ENCODE data around the gene GJC3. TPM values are rescaled to one million over a fixed set of nuclear protein-coding genes. Genes with fewer than 3 reads are reported as not detected.
"Not testable (repeated sequence)": the region's sequence is repeated elsewhere in the genome, so short reads cannot be mapped to it uniquely, and the experiment has no call there.

GJC3 gene
- not detected for polyA plus RNA-seq (2013, experiment 1 of 2; ENCODE audit: insufficient read length)
- polyA plus RNA-seq (2013, experiment 2 of 2; ENCODE audit: insufficient read length): not detected

GRCh38 chr7:99928994-99929729 lies at the start of gene GJC3:
Gene GJC3, minus strand, starts transcription at chr7:99929620. Its CDS starts 0 bp downstream, at chr7:99929620.
- DNase-seq: peak; percentile 65

- no peak for DNase-seq
Observed at GRCh38 chr7:99976626-99977025, 47.2 kb upstream of the GJC3 start.

- peak; percentile 4 for DNase-seq
Observed at GRCh38 chr7:99975782-99976521, 46.5 kb upstream of the GJC3 start, which contains the start of gene AZGP1. Gene AZGP1, minus strand, starts transcription at chr7:99976031. Its CDS starts 11 bp downstream, at chr7:99976020.

GRCh38 chr7:99974681-99975080 lies 45.3 kb upstream of the GJC3 start:
- no peak for DNase-seq

GRCh38 chr7:99973817-99974216 lies 44.4 kb upstream of the GJC3 start:
- not testable (repeated sequence) for DNase-seq

GRCh38 chr7:99971242-99971641 lies 41.8 kb upstream of the GJC3 start:
- DNase-seq: no peak

- DNase-seq: not testable (repeated sequence)
Observed at GRCh38 chr7:99969813-99970212, 40.4 kb upstream of the GJC3 start.

- no peak for DNase-seq
Observed at GRCh38 chr7:99969298-99969697, 39.9 kb upstream of the GJC3 start.

- no peak for DNase-seq
Observed at GRCh38 chr7:99958564-99959227, 29.3 kb upstream of the GJC3 start.

GRCh38 chr7:99955247-99955646 lies 25.8 kb upstream of the GJC3 start:
- DNase-seq: no peak

- not testable (repeated sequence) for DNase-seq
Observed at GRCh38 chr7:99954643-99955042, 25.2 kb upstream of the GJC3 start.

GRCh38 chr7:99953649-99954048 lies 24.2 kb upstream of the GJC3 start:
- DNase-seq: peak; percentile 6

- not testable (repeated sequence) for DNase-seq
Observed at GRCh38 chr7:99952649-99953048, 23.2 kb upstream of the GJC3 start.

GRCh38 chr7:99950819-99951218 lies 21.4 kb upstream of the GJC3 start:
- DNase-seq: not testable (repeated sequence)

GRCh38 chr7:99949645-99950228 lies 20.3 kb upstream of the GJC3 start:
- no peak for DNase-seq

GRCh38 chr7:99947608-99948007 lies 18.2 kb upstream of the GJC3 start:
- no peak for DNase-seq

GRCh38 chr7:99944497-99945070 lies 15.2 kb upstream of the GJC3 start:
- no peak for DNase-seq

- no peak for DNase-seq
Observed at GRCh38 chr7:99943641-99944496, 14.4 kb upstream of the GJC3 start.

- DNase-seq: no peak
Observed at GRCh38 chr7:99938296-99938695, 8.9 kb upstream of the GJC3 start.

- DNase-seq: not testable (repeated sequence)
Observed at GRCh38 chr7:99935009-99935408, 5.6 kb upstream of the GJC3 start.

- DNase-seq: no peak
Observed at GRCh38 chr7:99930376-99930775, 956 bp upstream of the GJC3 start.

Measured in fibroblast of skin of back (primary cell).